Measurements from ENCODE around the gene AMY2B.
"Not testable (repeated sequence)": the region's sequence is repeated elsewhere in the genome, so short reads cannot be mapped to it uniquely, and the experiment has no call there.

DNA sequence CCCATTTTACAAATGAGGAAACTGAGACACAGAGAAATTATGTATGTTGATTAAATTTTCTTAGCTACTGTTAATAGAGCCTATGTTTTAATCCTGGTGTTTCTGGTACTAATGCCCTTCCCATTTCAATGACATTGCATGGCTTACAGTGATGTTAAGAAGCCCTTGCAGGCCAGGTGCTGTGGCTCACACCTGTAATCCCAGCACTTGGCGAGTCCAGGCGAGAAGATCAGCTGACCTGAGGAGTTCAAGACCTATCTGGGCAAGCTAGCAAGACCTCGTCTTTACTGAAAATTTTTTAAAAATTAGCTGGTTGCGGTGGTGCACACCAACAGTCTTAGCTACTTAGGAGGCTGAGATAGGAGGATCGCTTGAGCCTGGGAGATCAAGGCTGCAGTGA lies 5.4 kb downstream of the AMY2B start:
- TF ChIP-seq, protein P1, sequence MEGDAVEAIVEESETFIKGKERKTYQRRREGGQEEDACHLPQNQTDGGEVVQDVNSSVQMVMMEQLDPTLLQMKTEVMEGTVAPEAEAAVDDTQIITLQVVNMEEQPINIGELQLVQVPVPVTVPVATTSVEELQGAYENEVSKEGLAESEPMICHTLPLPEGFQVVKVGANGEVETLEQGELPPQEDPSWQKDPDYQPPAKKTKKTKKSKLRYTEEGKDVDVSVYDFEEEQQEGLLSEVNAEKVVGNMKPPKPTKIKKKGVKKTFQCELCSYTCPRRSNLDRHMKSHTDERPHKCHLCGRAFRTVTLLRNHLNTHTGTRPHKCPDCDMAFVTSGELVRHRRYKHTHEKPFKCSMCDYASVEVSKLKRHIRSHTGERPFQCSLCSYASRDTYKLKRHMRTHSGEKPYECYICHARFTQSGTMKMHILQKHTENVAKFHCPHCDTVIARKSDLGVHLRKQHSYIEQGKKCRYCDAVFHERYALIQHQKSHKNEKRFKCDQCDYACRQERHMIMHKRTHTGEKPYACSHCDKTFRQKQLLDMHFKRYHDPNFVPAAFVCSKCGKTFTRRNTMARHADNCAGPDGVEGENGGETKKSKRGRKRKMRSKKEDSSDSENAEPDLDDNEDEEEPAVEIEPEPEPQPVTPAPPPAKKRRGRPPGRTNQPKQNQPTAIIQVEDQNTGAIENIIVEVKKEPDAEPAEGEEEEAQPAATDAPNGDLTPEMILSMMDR (IDR thresholded peaks at IDR 0.05), result not testable (repeated sequence)
- not testable (repeated sequence) for TF ChIP-seq POLR2A (IDR thresholded peaks at IDR 0.05)
